Measurements from ENCODE around the gene DLX4.

The DLX4 gene

DNA sequence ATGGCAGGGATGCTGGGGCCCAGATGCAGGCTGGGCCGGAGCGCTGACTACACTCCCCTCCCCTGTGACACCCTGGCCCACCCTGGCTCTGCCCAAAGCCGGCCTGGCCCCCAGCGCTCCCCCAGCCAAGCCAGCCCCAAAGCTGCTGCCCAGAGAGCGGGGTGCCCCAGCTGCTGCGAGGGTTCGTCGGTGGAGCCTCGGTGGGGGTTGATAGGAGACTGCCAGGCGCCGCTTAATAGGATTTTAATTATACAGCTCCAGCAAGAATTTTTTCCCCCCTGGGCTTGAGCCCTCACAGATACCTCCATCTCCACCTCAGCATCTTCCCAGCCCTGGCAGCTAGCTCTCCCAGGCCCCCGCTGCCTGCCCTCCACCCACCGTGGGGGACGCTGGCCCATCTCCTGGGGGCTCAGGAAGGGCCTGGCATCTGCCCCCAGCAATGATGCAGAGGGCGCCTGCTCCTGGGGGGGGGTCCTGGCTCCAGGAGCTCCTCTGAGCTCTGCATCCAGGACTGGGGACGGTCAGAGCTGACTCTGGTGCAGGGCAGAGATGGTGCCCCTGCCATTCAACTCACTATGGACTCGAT lies 36.8 kb upstream of the DLX4 start:
- no peaks in the 10 kb centered on the region for H3K27me3 ChIP-seq (ENCODE audit: low read depth, low read length)
- no peak overlapping the region for H3K27ac ChIP-seq (ENCODE audit: low read length)
- no peaks in the 10 kb centered on the region for H3K36me3 ChIP-seq (ENCODE audit: control insufficient read depth in 1 of 2, insufficient read depth in 2 of 2, low read length in 2 of 2)

DNA sequence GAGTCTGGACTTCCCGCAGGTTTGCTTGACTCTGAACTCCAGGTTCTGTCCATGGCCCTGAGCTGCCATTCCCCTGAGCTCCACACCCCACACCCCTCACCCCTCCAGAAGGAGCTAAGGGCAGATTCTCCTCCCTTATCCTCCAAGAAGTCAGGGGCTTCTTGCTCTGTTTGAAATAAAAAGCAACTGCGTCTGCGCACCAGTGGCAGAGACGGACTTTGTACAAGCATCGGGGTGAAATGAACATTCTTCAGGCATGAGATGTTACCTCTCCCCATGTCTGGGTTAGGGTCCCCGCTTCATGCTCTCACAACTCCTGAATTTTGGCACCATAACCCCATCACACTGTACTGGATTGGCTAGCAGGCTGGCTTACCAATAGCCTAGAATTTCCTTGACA lies 36.1 kb upstream of the DLX4 start:
- no peak overlapping the region for H3K4me3 ChIP-seq (ENCODE audit: low read depth in 1 of 2, low read length in 2 of 2)
- no peak overlapping the region for H3K27ac ChIP-seq (ENCODE audit: low read length)
- no peaks in the 10 kb centered on the region for H3K9me3 ChIP-seq (ENCODE audit: control insufficient read depth in 1 of 2, low read length in 2 of 2)
- no peaks in the 10 kb centered on the region for H3K4me1 ChIP-seq (ENCODE audit: control insufficient read depth in 1 of 2, insufficient read depth in 2 of 2, low read length in 2 of 2)
- no peaks in the 10 kb centered on the region for H3K36me3 ChIP-seq (ENCODE audit: control insufficient read depth in 1 of 2, insufficient read depth in 2 of 2, low read length in 2 of 2)
- no peaks in the 10 kb centered on the region for H3K27me3 ChIP-seq (ENCODE audit: low read depth, low read length)

More for the DNA sequence above, 36.8 kb upstream of the DLX4 start:
- Histone ChIP-seq H3K4me1 (ENCODE audit: control insufficient read depth in 1 of 2, insufficient read depth in 2 of 2, low read length in 2 of 2) (no peaks in the 10 kb centered on the region), H3K9me3 (ENCODE audit: control insufficient read depth in 1 of 2, low read length in 2 of 2) (no peaks in the 10 kb centered on the region), H3K4me3 (ENCODE audit: low read depth in 1 of 2, low read length in 2 of 2) (no peak overlapping the region)

DNA sequence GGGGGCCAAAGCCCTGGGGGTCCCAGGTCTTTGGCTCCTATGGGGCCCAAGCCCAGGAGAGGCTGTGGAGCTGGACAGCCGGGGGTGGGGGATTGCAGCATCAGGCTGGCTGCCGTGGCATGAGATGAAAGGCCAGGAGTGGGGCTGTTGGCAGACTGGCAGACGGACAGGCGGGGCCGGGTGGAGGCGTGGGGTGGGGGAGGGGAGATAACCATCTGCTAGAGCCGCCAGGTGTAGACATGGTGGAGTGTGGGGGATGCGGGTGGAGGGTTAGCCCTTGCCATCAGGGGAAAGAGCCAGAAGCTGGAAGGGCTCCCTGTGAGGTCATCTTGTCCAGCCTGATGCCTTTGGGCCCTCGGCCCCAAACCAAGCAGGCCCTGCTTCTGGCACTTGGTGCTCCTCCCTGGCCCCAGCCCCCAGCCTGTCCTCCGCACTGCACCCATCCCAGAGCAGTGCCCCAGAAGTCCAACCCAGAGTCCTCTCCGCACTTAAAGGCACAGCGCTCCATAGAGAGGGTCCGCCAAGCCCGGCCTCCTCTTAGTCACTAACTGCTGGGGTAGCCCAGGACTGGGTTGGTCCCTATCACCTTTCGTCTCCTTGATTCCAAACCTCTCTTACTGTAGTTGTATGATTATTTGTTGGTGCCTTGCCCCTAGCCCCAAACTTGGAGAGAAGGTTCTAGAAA lies 33.3 kb upstream of the DLX4 start:
- Histone ChIP-seq H3K27me3 (ENCODE audit: low read depth, low read length) (no peaks in the 10 kb centered on the region), H3K4me1 (ENCODE audit: control insufficient read depth in 1 of 2, insufficient read depth in 2 of 2, low read length in 2 of 2) (no peaks in the 10 kb centered on the region), H3K9me3 (ENCODE audit: control insufficient read depth in 1 of 2, low read length in 2 of 2) (no peaks in the 10 kb centered on the region), H3K27ac (ENCODE audit: low read length) (no peak overlapping the region), H3K4me3 (ENCODE audit: low read depth in 1 of 2, low read length in 2 of 2) (no peak overlapping the region), H3K36me3 (ENCODE audit: control insufficient read depth in 1 of 2, insufficient read depth in 2 of 2, low read length in 2 of 2) (no peaks in the 10 kb centered on the region)

DNA sequence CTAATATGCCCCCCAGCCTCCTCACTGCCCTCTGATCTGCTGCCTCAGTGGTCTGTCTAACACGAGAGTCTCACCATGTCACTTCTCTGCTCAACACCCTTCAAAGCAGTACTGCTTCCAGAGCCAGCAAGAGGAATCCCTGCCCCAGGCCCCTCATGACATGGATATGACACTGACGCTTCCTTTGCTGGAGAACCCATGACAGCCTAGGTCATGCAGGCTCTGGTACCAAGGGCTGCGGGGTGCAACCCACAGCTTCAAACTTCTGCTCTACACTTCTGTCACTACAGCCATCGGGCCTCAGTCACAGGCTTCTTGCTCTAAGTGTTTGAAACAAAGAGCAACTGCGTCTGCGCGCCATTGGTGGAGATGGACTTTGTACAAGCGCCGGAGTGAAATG lies 32.6 kb upstream of the DLX4 start:
- H3K27ac ChIP-seq (ENCODE audit: low read length): no peak overlapping the region
- no peaks in the 10 kb centered on the region for H3K9me3 ChIP-seq (ENCODE audit: control insufficient read depth in 1 of 2, low read length in 2 of 2)
- H3K27me3 ChIP-seq (ENCODE audit: low read depth, low read length): no peaks in the 10 kb centered on the region
- no peak overlapping the region for H3K4me3 ChIP-seq (ENCODE audit: low read depth in 1 of 2, low read length in 2 of 2)
- H3K4me1 ChIP-seq (ENCODE audit: control insufficient read depth in 1 of 2, insufficient read depth in 2 of 2, low read length in 2 of 2): no peaks in the 10 kb centered on the region
- no peaks in the 10 kb centered on the region for H3K36me3 ChIP-seq (ENCODE audit: control insufficient read depth in 1 of 2, insufficient read depth in 2 of 2, low read length in 2 of 2)

DNA sequence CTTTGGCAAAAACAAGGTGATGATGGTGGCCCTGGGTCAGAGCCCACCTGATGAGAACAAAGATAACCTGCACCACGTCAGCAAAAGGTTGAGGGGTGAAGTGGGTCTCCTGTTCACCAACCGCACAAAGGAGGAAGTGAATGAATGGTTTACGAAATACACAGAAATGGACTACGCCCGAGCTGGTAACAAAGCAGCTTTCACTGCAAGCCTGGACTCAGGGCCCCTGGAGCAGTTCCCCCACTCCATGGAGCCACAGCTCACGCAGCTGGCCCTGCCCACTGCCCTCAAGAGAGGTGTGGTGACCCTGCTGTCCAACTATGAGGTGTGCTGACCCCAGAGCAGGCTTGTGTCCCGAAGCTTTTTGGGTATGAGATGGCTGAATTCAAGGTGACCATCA lies 29.7 kb upstream of the DLX4 start:
- H3K27me3 ChIP-seq (ENCODE audit: low read depth, low read length): no peaks in the 10 kb centered on the region
- no peaks in the 10 kb centered on the region for H3K4me1 ChIP-seq (ENCODE audit: control insufficient read depth in 1 of 2, insufficient read depth in 2 of 2, low read length in 2 of 2)
- no peak overlapping the region for H3K4me3 ChIP-seq (ENCODE audit: low read depth in 1 of 2, low read length in 2 of 2)
- no peaks in the 10 kb centered on the region for H3K36me3 ChIP-seq (ENCODE audit: control insufficient read depth in 1 of 2, insufficient read depth in 2 of 2, low read length in 2 of 2)
- no peak overlapping the region for H3K27ac ChIP-seq (ENCODE audit: low read length)
- H3K9me3 ChIP-seq (ENCODE audit: control insufficient read depth in 1 of 2, low read length in 2 of 2): no peaks in the 10 kb centered on the region

DNA sequence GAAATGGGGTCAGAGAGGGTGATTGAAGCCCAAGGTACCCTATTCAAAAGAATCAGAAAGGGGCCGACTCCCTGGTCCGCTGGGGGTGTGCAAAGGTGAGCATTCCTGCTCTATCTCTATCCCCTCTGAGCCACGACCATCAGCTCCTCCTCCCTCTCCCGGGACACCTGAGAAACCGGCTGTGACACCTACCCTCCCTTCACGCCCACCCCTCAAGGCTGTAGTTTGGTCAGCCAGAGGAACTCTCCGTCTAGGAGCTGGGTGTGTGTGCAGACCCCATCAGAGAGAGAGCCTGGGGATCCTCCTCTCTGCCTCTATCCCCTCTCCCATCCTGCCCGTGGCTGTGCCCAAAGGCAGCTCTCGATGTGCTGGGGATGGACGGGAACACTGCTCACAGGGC lies 27.6 kb upstream of the DLX4 start:
- H3K36me3 ChIP-seq (ENCODE audit: control insufficient read depth in 1 of 2, insufficient read depth in 2 of 2, low read length in 2 of 2): no peaks in the 10 kb centered on the region
- no peaks in the 10 kb centered on the region for H3K9me3 ChIP-seq (ENCODE audit: control insufficient read depth in 1 of 2, low read length in 2 of 2)
- no peak overlapping the region for H3K4me3 ChIP-seq (ENCODE audit: low read depth in 1 of 2, low read length in 2 of 2)
- H3K4me1 ChIP-seq (ENCODE audit: control insufficient read depth in 1 of 2, insufficient read depth in 2 of 2, low read length in 2 of 2): no peaks in the 10 kb centered on the region
- no peak overlapping the region for H3K27ac ChIP-seq (ENCODE audit: low read length)
- peaks cover 3% of the 10 kb centered on the region for H3K27me3 ChIP-seq (ENCODE audit: low read depth, low read length)

DNA sequence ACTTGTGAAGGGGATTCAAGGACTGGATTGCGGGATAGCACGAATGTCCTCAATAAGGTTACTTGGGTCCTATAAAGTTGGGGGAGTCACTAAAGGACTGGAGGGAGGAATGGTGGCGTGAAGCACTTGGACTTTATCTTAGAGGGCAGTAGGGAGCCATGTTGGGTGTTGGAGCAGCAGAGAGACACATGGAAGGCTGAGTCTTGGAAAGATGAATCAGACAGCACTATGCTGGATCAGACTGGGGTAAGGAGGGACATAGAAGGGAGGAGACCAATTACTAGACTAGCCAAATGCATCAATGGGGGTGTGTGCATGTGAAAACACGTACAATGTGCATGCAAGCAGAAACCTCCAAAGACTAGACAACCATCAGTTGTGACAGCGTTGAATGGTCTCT lies 26.0 kb upstream of the DLX4 start:
- H3K4me3 ChIP-seq (ENCODE audit: low read depth in 1 of 2, low read length in 2 of 2): no peak overlapping the region
- H3K9me3 ChIP-seq (ENCODE audit: control insufficient read depth in 1 of 2, low read length in 2 of 2): no peaks in the 10 kb centered on the region
- no peaks in the 10 kb centered on the region for H3K36me3 ChIP-seq (ENCODE audit: control insufficient read depth in 1 of 2, insufficient read depth in 2 of 2, low read length in 2 of 2)
- peaks cover 3% of the 10 kb centered on the region for H3K27me3 ChIP-seq (ENCODE audit: low read depth, low read length)
- H3K4me1 ChIP-seq (ENCODE audit: control insufficient read depth in 1 of 2, insufficient read depth in 2 of 2, low read length in 2 of 2): no peaks in the 10 kb centered on the region
- H3K27ac ChIP-seq (ENCODE audit: low read length): no peak overlapping the region

DNA sequence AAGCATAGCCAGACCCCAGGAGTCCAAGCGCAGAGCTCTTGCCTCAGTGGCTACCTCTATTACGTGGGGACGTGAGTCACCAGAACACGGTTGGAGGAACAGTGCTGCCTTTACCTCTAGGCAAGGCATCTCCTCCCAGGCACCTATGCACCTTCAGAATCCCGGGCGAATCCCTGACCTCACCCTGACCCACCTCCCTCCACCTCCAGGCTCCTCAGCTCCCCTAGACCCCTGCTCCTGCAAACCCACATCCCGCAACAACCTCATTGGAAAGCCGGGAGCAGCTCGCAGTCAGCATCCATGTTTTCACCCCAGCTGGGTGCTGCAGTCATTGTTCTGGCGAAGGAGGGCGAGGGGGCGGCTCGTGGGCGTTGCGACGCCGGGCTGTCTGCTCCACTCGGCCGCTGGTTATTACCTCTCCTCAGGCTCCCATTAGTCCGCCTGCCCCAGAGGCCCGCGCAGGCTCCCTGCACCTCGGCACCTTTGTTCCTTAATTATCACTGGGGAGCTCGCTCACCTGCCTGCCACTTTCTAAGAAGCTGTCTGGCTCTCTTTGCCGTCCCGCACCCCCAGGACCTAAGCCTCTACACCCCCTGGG lies 24.6 kb upstream of the DLX4 start:
- H3K4me3 ChIP-seq (ENCODE audit: low read depth in 1 of 2, low read length in 2 of 2): no peak overlapping the region
- H3K36me3 ChIP-seq (ENCODE audit: control insufficient read depth in 1 of 2, insufficient read depth in 2 of 2, low read length in 2 of 2): no peaks in the 10 kb centered on the region
- no peaks in the 10 kb centered on the region for H3K9me3 ChIP-seq (ENCODE audit: control insufficient read depth in 1 of 2, low read length in 2 of 2)
- peaks cover 3% of the 10 kb centered on the region for H3K27me3 ChIP-seq (ENCODE audit: low read depth, low read length)
- no peaks in the 10 kb centered on the region for H3K4me1 ChIP-seq (ENCODE audit: control insufficient read depth in 1 of 2, insufficient read depth in 2 of 2, low read length in 2 of 2)
- no peak overlapping the region for H3K27ac ChIP-seq (ENCODE audit: low read length)

DNA sequence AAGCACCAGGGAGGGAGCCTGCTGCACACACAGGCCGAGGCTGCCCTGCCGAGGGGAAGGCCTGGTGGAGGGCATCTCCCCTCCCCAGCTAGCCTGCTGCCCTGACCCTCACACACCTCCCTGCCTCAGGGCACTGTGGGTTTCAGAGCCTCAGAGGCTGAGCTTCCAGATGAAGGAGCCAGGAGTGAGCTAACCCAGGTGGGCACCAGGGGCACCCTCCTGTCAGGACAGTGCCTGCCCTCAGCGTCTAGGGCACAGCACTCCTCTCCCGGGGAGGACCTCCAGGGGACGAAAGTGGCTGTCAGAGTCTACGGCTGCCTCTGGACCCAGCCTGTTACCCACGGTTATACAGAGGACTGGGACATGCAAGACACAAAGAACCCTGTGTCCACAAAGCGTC lies 22.8 kb upstream of the DLX4 start:
- no peaks in the 10 kb centered on the region for H3K36me3 ChIP-seq (ENCODE audit: control insufficient read depth in 1 of 2, insufficient read depth in 2 of 2, low read length in 2 of 2)
- no peak overlapping the region for H3K4me3 ChIP-seq (ENCODE audit: low read depth in 1 of 2, low read length in 2 of 2)
- H3K9me3 ChIP-seq (ENCODE audit: control insufficient read depth in 1 of 2, low read length in 2 of 2): no peaks in the 10 kb centered on the region
- peaks cover 13% of the 10 kb centered on the region for H3K27me3 ChIP-seq (ENCODE audit: low read depth, low read length)
- no peak overlapping the region for H3K27ac ChIP-seq (ENCODE audit: low read length)
- no peaks in the 10 kb centered on the region for H3K4me1 ChIP-seq (ENCODE audit: control insufficient read depth in 1 of 2, insufficient read depth in 2 of 2, low read length in 2 of 2)

DNA sequence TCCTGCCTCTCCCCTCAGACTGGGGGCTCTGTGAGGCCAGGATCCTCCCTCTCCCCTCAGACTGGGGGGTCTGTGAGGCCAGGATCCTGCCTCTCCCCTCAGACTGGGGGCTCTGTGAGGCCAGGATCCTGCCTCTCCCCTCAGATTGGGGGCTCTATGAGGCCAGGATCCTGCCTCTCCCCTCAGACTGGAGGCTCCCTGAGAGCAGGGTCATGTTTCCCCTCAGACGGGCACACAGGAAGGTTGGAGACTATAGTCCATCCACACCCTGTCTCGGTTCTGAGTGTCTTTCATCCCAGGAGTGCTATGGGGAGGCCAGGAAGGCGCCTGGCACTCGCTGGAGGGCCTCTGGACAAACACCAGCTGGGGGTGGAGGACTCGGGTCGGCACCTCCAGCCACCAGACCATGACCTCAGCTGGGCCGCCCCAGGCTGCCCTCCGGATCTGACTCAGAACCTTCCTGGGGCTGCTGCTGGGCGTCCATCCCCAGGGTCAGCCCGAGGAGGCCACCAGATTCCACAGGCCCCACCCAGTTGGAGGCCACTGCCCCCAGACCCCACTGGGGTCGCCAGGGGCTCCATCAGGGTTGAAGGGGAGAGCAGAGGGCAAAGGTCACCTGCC lies 21.9 kb upstream of the DLX4 start:
- Histone ChIP-seq H3K27me3 (ENCODE audit: low read depth, low read length) (peaks cover 18% of the 10 kb centered on the region), H3K4me1 (ENCODE audit: control insufficient read depth in 1 of 2, insufficient read depth in 2 of 2, low read length in 2 of 2) (no peaks in the 10 kb centered on the region), H3K27ac (ENCODE audit: low read length) (no peak overlapping the region), H3K4me3 (ENCODE audit: low read depth in 1 of 2, low read length in 2 of 2) (no peak overlapping the region), H3K9me3 (ENCODE audit: control insufficient read depth in 1 of 2, low read length in 2 of 2) (no peaks in the 10 kb centered on the region), H3K36me3 (ENCODE audit: control insufficient read depth in 1 of 2, insufficient read depth in 2 of 2, low read length in 2 of 2) (no peaks in the 10 kb centered on the region)

DNA sequence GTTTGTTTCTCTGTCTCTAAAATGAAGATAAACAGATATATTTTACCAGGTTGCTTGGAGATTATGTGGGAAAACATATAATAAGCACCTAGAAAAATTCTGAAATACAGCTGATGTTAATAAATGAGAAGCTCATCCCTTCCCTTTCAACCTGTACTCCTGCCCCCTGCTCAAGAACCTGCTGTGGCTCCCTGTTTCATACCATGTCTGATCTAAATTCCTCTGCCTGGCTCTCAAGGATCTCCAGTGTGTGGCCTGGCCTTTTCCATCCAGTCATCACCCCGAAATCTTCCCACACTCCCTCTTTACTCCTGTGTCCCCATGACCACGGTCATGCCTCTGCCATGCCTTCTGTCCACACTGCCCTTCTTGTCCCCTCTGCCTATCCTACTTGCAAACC lies 19.4 kb upstream of the DLX4 start:
- no peak overlapping the region for H3K4me3 ChIP-seq (ENCODE audit: low read depth in 1 of 2, low read length in 2 of 2)
- no peaks in the 10 kb centered on the region for H3K4me1 ChIP-seq (ENCODE audit: control insufficient read depth in 1 of 2, insufficient read depth in 2 of 2, low read length in 2 of 2)
- H3K27me3 ChIP-seq (ENCODE audit: low read depth, low read length): peaks cover 24% of the 10 kb centered on the region
- no peak overlapping the region for H3K27ac ChIP-seq (ENCODE audit: low read length)
- no peaks in the 10 kb centered on the region for H3K36me3 ChIP-seq (ENCODE audit: control insufficient read depth in 1 of 2, insufficient read depth in 2 of 2, low read length in 2 of 2)
- no peaks in the 10 kb centered on the region for H3K9me3 ChIP-seq (ENCODE audit: control insufficient read depth in 1 of 2, low read length in 2 of 2)
